Posterior vena cava (tissue), 2 donors: ENCODE data around the gene NOL4. TPM values are rescaled to one million over a fixed set of nuclear protein-coding genes. Genes with fewer than 3 reads are reported as not detected.
"Not testable (repeated sequence)": the region's sequence is repeated elsewhere in the genome, so short reads cannot be mapped to it uniquely, and the experiment has no call there.

Experiments
- DNase-seq: peaks from one replicate; pipeline ENCODE4 v3.0.0-alpha.2; 2020; ENCODE audit warnings: low spot score
- intact Hi-C, 2 donors: fragments of 100-400 bp; cut with DNase I; formaldehyde crosslinking; loops; one replicate each; pipeline versions ENCODE4 v1.14.1 to v1.14.2; 2022 to 2023
- long read RNA-seq, 2 donors: library from polyadenylated mRNA; unstranded; transcript quantifications; one replicate each; pipeline ENCODE4 v2.0.0, GENCODE V29; 2020 to 2021
- total RNA-seq, 2 donors: library from RNA; stranded (reverse); fragmentation: NEBNext Ultra II Directional; extraction: Animal tissue kit (Norgen Biotek cat#: 25700); gene quantifications; one replicate each; pipeline ENCODE4 v1.2.1, GENCODE V29; 2021
- donor health status: DM: yes; HTN: yes; CAD: no.
- donor health status: DM: yes; HTN: yes; CAD: no.

The NOL4 gene, protein sequence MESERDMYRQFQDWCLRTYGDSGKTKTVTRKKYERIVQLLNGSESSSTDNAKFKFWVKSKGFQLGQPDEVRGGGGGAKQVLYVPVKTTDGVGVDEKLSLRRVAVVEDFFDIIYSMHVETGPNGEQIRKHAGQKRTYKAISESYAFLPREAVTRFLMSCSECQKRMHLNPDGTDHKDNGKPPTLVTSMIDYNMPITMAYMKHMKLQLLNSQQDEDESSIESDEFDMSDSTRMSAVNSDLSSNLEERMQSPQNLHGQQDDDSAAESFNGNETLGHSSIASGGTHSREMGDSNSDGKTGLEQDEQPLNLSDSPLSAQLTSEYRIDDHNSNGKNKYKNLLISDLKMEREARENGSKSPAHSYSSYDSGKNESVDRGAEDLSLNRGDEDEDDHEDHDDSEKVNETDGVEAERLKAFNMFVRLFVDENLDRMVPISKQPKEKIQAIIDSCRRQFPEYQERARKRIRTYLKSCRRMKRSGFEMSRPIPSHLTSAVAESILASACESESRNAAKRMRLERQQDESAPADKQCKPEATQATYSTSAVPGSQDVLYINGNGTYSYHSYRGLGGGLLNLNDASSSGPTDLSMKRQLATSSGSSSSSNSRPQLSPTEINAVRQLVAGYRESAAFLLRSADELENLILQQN
- total RNA-seq: under 1 TPM; 0.38 to 0.79 TPM
- long read RNA-seq, donor 1: 0 reads
- long read RNA-seq, donor 2: 0 reads

DNA sequence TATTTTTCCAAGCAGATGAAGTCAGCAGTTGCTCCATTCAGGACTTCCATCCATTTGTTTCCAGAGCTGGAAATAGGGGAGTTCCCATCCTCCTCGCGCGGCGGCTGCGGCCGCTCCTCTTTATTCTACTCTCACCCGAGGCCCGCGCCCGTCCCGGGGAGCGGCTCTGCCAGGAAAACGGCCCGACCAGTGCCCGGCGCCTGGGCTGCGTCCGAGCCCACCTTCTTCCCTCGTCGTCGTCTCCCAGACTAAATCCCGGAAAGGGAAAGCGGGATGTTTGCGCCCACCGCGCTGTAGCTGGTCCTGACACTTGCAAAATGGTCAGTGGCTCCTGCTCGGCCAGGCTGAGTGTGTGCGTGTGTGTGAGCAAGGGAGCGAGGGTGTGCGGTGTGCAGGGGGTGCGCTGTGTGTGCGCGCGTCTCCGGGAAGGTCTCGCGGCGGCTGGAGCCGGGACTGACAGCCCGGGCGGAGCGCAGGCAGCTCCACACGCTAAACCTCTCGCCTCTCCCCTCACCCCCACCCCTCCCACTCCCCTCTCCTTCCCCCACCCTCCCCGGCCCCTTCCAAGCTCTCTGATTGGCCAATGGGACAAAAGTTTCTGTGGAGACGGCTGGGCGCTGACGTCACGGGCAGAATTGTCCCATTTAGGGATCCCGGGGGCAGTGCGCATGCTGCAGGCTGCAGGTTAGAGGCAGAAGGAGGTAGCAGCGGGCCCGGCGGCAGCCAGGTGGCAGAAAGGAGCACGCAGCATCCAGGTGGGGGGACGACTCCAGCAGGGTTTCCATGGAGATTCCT lies at the start of gene NOL4:
TSS of gene NOL4 (minus strand) at position 491 of the 795 bp plus-strand sequence. CDS start 1,660 bp downstream, outside the sequence.
- intact Hi-C loops: no loop called here
- DNase-seq: peak; percentile 77

DNA sequence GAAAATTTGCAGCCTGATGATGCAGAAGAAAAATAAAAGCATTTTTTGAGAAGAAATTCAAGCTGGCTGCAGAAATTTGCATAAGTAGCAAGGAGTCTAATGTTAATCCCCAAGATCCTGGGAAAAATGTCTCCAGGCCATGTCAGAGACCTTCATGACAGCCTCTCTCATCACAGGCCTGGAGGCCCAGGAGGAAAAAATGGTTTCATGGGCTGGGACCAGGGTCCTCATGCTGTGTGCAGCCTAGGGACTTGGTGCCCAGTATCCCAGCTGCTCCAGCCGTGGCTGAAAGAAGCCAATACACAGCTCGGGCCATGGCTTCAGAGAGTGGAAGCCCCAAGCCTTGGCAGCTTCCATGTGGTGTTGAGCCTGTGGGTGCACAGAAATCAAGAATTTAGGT lies 41.3 kb upstream of the NOL4 start:
- DNase-seq, intact Hi-C loops: not testable (repeated sequence)

DNA sequence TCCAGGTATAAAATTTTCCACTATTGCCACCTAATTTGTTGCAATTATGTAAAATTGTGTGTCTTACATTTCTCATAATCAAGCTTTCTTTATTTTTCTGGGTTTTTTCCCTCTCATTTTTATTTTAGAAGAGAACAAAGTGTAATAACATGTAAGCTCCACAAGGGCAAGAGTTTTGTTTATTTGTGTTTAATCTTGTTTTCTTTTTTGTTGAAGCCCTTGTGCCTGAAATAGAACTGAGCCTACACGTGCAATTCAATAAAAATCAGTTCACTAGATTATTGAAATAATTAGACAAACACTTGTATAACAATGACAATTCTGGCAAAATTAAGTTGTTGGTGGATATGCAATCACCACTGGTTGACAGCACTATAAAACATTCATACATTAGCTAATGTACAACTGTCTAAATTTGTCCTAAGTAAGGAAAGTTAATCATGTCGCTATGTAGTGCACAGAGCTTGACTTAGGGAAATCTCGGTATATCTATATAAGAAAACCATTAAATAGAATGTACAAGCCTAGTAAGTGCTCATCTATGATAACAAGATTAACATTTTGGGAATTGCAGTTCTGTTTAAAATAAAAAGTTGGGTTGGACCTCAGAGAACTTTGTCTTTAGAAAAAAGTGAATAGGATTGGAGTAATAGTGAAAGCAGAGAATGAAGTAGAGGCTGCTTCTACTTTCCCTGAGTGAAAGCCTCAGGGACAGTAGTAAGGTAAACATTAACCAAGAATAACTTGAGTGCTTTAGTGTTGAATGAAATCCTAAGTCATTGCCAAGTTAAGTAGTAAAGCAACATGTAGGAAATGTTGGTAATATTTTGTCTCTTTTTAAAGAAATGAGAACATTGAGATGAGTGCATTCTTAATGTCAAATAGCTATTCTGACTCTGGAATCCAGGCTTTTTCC lies 37.4 kb upstream of the NOL4 start:
- intact Hi-C loops: no loop called here
- no peak for DNase-seq

DNA sequence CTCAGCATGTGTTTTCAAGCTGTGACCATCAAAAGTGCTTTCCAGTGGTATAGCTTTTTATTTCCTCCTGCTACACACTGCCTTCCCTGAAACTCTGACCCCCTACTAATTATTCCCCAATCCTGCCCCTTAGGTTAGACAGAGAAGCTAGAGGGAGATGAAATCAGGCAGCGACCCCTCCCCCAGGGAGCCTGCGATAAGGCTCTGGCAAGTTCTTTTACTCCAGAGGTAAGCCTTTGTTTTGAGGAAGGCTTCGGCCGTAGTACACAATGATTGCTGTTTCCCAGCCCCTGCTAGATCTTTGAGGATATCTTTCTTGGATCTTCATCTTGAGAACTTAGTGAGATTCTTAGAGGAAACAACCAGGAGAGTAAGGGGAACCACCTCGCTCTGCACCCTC lies 33.5 kb upstream of the NOL4 start:
- no peak for DNase-seq
- intact Hi-C loops: no loop called here

DNA sequence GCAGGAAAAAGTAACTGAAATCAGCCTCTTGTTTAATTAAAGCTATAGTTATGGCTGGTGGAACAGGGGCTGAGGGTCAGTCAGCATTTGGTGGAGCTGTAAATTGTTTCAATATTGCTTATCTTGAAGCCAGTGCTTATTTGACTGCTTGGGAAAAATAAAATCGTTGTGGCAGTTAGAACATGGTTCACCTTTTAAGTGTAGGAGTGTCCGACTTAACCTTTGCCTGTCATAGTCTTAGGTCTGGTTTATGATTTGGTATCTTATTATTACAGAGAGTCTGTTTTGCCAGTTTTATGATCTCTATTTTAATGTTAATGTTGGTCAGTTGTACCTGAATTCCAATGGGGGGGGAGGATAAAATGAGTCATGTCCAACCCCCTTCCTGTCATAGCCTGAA lies 27.2 kb upstream of the NOL4 start:
- intact Hi-C loops: no loop called here
- no peak for DNase-seq

DNA sequence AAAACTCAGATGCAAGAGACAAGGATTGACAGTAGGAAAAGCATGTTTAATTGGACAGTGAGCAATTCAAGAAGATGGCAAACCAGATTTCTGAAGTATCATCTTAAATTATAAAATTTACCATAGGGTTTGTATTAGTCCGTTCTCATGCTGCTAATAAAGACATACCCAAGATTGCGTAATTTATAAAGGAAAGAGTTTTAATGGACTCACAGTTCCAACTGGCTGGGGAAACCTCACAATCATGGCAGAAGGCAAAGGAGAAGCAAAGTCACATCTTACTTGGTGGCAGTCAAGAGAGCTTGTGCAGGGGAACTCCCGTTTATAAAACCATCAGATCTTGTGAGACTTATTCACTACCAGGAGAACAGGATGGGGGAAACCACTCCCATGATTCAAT lies 24.0 kb upstream of the NOL4 start:
- DNase-seq: no peak
- intact Hi-C loops: no loop called here

DNA sequence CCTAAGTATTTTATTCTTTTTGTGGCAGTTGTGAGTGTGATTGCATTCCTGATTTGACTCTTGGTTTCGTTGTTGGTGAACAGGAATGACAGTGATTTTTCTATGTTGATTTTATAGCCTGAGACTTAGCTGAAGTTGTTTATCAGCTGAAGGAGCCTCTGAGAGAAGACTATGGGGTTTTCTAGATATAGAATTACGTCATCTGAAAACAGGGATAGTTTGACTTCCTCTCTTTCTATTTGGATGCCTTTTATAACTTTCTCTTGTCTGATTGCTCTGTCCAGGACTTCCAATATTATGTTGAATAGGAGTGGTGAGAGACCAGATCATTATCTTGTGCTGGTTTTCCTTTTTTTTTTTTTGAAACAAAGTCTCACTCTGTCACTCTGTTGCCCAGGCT lies 18.0 kb upstream of the NOL4 start:
- intact Hi-C loops: no loop called here
- no peak for DNase-seq

DNA sequence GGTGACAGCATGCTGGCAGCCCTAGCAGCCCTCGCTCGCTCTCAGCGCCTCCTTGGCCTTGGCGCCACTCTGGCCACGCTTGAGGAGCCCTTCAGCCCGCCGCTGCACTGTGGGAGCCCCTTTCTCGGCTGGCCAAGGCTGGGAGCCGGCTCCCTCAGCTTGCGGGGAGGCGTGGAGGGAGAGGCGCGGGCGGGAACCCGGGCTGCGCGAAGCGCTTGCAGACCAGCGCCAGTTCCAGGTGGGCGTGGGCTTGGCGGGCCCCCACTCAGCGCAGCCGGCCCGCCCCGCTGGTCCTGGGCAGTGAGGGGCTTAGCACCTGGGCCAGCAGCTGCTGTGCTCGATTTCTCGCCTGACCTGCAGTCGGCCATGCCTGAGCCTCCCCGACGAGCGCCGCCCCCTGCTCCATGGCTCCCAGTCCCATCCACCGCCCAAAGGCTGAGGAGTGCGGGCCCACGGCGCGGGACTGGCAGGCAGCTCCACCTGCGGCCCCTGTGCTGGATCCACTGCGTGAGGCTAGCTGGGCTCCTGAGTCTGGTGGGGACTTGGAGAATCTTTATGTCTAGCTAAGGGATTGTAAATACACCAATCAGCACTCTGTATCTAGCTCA lies 9.2 kb upstream of the NOL4 start:
- intact Hi-C loops: not testable (repeated sequence)

DNA sequence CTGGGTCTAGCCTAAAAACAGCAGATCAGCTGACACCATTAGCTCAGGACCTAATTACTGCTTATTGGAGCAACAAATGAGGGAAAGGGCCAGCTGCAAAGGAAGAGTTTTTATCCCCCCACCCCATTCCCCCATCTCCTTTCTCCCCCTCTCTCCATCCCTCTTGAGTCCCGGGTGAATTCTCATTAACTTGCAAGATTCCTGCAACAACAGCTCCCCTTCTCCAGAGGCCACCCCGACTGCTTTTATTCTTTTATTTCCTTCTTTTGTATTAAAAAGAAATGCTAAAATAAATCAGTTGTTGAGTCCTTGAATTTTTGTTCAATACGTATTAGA lies 473 bp upstream of the NOL4 start:
- DNase-seq: no peak
- intact Hi-C loops: no loop called here

More for the DNA sequence above, 9.2 kb upstream of the NOL4 start:
- DNase-seq: peak; percentile 75

DNA sequence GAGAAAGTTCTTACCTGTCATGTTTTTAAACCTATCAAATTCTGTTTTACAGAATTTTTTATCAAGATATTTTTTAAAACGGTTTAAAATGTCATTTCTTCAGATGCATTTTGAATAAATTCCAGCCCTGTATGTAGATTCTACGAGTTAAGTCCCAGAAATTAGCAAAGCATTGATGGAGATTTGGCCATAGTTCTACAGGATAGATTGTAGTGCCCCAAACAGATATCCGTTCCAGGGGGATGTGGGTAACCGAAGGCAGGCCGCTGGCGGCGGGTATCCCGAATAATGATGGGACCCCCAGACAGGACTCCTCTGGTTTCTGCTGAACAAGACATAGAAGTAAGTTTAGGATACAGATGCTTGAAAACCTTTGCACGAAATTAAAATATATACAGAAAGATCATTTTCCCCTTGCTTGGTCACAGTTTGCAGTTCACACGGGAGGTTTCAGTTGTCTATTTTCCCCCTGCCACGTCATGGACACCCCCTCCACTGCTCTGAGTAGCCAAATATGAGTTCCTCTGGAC lies 755 bp downstream of the NOL4 start:
- intact Hi-C loops: no loop called here

DNA sequence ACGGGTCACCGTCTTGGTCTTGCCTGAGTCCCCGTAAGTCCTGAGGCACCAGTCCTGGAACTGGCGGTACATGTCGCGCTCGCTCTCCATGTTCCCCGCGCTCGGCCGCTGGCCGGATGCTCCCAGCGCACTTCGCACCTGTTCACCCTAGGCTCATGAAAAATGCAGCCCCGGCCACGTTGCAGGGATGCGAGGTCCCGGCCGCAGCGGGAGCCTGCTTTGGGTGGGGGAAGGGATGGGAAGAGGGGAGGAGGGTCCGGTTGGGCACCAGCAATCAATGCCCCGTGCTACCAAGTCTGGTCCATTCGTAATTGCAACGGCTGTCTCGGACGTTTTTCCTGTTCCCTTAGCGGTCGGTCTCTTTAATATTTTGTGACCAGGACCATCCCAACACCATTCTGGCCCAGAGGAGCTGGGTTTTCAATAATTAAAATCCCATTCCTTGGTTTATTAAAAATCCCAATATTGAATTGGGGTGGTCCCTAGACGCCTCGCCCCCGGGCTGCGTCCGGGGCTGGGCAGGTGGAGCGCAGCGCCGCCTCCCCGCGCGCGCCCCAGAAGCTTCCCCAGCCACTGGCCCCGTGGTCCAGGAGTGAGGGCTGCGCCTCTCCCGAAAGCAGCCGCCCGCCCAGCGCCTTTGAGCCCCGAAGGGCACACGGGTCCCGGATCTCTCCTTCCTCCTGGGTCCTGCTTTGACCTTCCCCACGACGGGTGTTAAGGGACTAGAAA lies 1.4 kb downstream of the NOL4 start:
- DNase-seq: peak; percentile 78
- intact Hi-C loops: no loop called here

More for the DNA sequence above, 755 bp downstream of the NOL4 start:
- DNase-seq: no peak

DNA sequence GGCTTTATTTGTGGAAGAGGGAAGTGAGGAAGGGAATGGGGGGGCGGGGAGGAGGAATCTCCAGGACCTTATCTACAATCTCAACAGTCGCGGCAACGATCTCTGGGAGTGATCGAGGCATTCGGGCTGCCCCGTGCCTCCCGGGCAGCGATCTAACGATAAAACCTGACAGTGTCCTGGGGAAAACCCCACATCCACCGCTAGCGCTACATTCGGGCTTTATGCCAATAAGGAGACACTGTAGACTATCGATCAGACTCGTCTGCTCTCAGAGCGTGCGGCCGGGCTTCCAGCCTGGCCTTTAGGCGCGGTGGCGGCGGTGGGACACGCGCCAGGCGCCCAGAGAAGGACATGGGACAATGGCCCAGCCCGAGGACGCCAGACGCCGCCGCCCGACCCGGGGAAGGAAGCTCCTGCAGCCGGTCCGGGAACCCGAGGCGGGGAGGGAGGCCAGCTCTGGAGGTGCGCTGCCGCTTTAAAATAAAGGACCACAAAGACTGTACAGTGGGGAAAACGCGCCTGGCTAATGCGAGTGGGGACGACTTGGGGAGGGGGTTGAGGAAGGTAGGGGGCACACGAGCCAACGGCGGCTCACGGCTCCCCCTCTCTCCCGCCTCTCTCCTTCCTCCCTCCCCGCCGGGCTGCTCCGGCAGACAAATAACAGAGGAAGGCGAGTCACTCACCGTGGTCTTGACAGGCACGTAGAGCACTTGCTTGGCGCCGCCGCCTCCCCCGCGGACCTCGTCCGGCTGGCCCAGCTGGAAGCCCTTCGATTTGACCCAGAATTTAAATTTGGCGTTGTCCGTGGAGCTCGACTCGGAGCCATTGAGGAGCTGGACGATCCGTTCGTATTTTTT lies 2.2 kb downstream of the NOL4 start:
- intact Hi-C loops: no loop called here
- peak; percentile 79 for DNase-seq

DNA sequence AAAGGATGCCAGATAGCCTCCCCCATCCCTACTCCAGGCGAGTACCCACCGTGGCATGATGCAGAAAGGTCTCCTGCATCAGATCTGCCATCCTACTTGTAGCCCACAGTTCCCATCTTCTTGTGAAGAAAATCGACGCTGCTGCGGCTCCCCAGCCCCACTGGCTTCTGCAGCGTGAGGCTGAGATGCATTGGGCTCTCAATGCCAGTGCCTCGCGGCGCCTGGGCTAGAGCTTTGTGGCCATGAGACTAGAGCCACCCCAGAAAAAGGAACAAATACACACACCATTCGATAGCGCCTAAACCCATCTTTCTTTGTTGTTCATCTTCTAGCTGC lies 2.8 kb downstream of the NOL4 start:
- intact Hi-C loops: no loop called here

DNA sequence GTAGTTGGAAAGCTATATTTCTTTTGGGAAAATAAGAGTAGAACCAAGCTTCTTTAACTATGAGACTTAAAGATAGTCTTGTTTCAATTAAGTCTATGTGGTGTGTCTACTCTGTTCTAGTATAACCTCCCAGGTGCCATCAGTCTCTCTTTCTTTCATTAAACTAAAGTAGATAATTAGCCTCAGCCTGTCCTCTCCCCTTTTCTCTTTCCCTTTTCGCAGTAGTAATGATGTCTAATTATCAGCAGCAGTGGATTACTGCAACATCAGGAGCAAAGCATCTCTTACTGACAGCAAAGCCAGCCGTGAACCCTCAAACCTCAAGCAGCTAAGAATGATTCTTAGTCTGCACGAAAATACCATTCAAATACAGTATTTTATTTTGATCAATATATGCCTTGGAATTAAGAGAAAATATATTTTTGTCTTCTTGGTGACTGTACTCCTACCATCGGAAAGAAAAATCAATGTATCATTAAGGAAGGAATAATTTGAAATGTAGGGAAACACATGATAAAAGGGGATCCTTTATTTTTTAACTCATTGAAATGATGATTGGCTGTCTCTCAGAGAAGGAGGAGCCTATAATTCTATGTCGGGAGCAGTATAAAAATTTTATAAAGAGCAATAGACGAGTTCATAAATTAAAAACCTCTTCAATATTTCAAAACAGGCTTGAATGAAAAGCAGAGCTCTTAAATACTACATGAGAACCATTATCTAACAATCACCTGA lies 4.5 kb downstream of the NOL4 start:
- DNase-seq: no peak
- intact Hi-C loops: no loop called here

More for the DNA sequence above, 2.8 kb downstream of the NOL4 start:
- DNase-seq: peak; percentile 77

DNA sequence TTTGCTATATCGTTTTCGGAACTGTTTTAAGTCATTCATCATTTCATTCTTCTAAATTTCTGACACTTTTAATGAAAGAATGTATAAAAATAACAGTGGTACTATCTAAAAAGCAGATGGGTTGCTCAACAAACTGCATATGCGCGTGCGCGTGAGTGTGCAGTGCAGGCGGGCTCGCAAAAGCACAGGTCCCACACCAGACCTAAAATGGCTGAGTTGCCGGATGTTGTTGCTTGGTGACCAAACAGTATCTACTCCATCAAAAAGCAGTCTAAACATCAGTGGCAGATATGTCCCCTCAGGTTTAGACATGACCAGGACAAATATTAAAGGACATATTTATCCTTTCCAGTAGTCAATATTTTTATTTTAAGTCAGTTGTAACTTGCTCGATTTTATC lies 5.1 kb downstream of the NOL4 start:
- intact Hi-C loops: no loop called here

DNA sequence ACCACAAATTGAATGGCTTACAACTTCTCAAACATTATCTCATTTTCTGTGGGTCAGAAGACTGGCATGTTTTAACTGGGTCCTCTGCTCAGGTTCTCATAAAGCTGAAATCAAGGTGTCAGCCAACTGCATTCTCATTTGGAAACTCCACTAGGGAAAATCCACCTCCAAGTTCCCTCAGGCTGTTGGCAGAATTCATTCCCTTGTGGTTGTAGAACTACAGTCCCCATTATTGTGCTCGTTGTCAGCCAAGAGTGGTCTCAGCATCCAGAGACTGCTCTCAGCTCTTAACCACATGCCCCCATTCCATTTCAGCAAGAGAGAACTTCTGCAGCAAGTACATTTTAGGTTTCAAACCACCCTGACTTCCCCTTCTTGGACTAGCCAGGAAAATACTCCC lies 12.2 kb downstream of the NOL4 start:
- intact Hi-C loops: no loop called here
- no peak for DNase-seq

More for the DNA sequence above, 5.1 kb downstream of the NOL4 start:
- no peak for DNase-seq
